Breast epithelium (tissue), 4 donors: Measurements from ENCODE around the gene SPAG6. TPM values are rescaled to one million over a fixed set of nuclear protein-coding genes. Genes with fewer than 3 reads are reported as not detected.

ENCODE experiments used
- DNase-seq, 2 donors: peaks; one replicate each; pipeline ENCODE4 v3.0.0-alpha.2; 2019; ENCODE audit warnings: low spot score in 2 of 2
- H3K27ac ChIP-seq, 2 donors: fragments of 200-600 bp; sonication (generic) in 1 of 2; one replicate each; pipeline ENCODE4 v1.5.1; 2016 to 2019; ENCODE audit warnings: mild to moderate bottlenecking in 1 of 2
- H3K27me3 ChIP-seq, 2 donors: fragments of 200-600 bp; sonication (generic) in 1 of 2; one replicate each; pipeline versions ENCODE4 v1.5.1 to v1.6.0; 2017 to 2019; ENCODE audit warnings: control low read depth in 1 of 2, mild to moderate bottlenecking in 1 of 2
- H3K36me3 ChIP-seq: fragments of 200-600 bp; one replicate; pipeline ENCODE4 v1.5.1; 2019
- H3K4me1 ChIP-seq, 2 donors: fragments of 200-600 bp; sonication (generic); one replicate each; pipeline ENCODE4 v1.5.1; 2016 to 2019; ENCODE audit warnings: control low read depth in 1 of 2
- H3K4me3 ChIP-seq, 3 donors: fragments of 200-600 bp; sonication (generic); 1 replicate in 2 of 3; 2 replicates in 1 of 3; pipeline ENCODE4 v1.5.1; 2016 to 2019; ENCODE audit warnings: mild to moderate bottlenecking in 3 of 3, moderate library complexity in 2 of 3
- H3K9me3 ChIP-seq, 2 donors: fragments of 200-600 bp; sonication (generic) in 1 of 2; one replicate each; pipeline ENCODE4 v1.5.1; 2016 to 2019; ENCODE audit warnings: control low read depth in 1 of 2
- CTCF ChIP-seq, 3 donors: fragments of 450-650 bp; IDR thresholded peaks; one replicate each; pipeline ENCODE4 v1.5.1; 2016 to 2017; ENCODE audit warnings: antibody characterized with exemption in 3 of 3, mild to moderate bottlenecking in 3 of 3, moderate library complexity in 3 of 3
- POLR2A ChIP-seq: fragments of 450-650 bp; IDR thresholded peaks from one replicate; pipeline ENCODE4 v1.6.1; 2016; ENCODE audit warnings: antibody characterized with exemption, mild to moderate bottlenecking, moderate library complexity
- POLR2AphosphoS5 ChIP-seq, 3 donors: sonication (generic); formaldehyde crosslinking; IDR thresholded peaks; one replicate each; pipeline ENCODE4 v1.6.1; 2017; ENCODE audit warnings: antibody characterized with exemption in 3 of 3
- intact Hi-C: fragments of 100-400 bp; cut with DNase I; formaldehyde crosslinking; loops from one replicate; pipeline ENCODE4 v1.15.1; 2023; ENCODE audit warnings: low total_unique reads
- total RNA-seq, 3 donors: library from RNA; depleted of rRNA; stranded (reverse); fragments of >200 nt; gene quantifications; one replicate each; pipeline ENCODE4 v1.1.0, GENCODE V29; 2016

The SPAG6 gene
- total RNA-seq, 3 donors from 2014 or later = 0.59 to 4.9 TPM; not detected in 1

- DNase-seq = no peak
- Histone ChIP-seq H3K4me1 (no peaks in the 10 kb centered on the region), H3K27ac (no peak overlapping the region), H3K27me3 (no peaks in the 10 kb centered on the region), H3K4me3 (no peak overlapping the region), H3K9me3 (no peaks in the 10 kb centered on the region), H3K36me3 (no peaks in the 10 kb centered on the region)
- intact Hi-C loops = no loop called here
- TF ChIP-seq CTCF (IDR thresholded peaks at IDR 0.05) (no peak), POLR2A (no peak), POLR2AphosphoS5 (IDR thresholded peaks at IDR 0.05) (no peak)
Observed at GRCh38 chr10:22456486-22456885, 111.2 kb downstream of the SPAG6 start.

GRCh38 chr10:22458272-22459038 lies 113.2 kb downstream of the SPAG6 start:
- no peak overlapping the region for H3K27ac ChIP-seq
- H3K4me3 ChIP-seq = no peak overlapping the region
- H3K4me1 ChIP-seq = no peaks in the 10 kb centered on the region
- intact Hi-C loops = no loop called here
- no peak for DNase-seq
- TF ChIP-seq POLR2A = no peak
- no peak for TF ChIP-seq POLR2AphosphoS5 (IDR thresholded peaks at IDR 0.05)
- no peak for TF ChIP-seq CTCF (IDR thresholded peaks at IDR 0.05)
- no peaks in the 10 kb centered on the region for H3K27me3 ChIP-seq
- H3K36me3 ChIP-seq = no peaks in the 10 kb centered on the region
- H3K9me3 ChIP-seq = no peaks in the 10 kb centered on the region

- H3K27me3 ChIP-seq = no peaks in the 10 kb centered on the region
- H3K4me3 ChIP-seq = no peak overlapping the region
- no peaks in the 10 kb centered on the region for H3K9me3 ChIP-seq
- no peak for DNase-seq
- H3K27ac ChIP-seq = no peak overlapping the region
- intact Hi-C loops = no loop called here
- no peaks in the 10 kb centered on the region for H3K36me3 ChIP-seq
- TF ChIP-seq POLR2A (no peak), POLR2AphosphoS5 (IDR thresholded peaks at IDR 0.05) (no peak)
- no peaks in the 10 kb centered on the region for H3K4me1 ChIP-seq
Observed at GRCh38 chr10:22459496-22459895, 114.2 kb downstream of the SPAG6 start.

- no peaks in the 10 kb centered on the region for H3K9me3 ChIP-seq
Observed at GRCh38 chr10:22460101-22460500, 114.8 kb downstream of the SPAG6 start.

GRCh38 chr10:22460531-22461403 lies 115.5 kb downstream of the SPAG6 start:
- TF ChIP-seq POLR2AphosphoS5 (IDR thresholded peaks at IDR 0.05) = no peak
- no peak for TF ChIP-seq POLR2A
- TF ChIP-seq CTCF (IDR thresholded peaks at IDR 0.05) = no peak
- Histone ChIP-seq H3K27ac (no peak overlapping the region), H3K4me3 (no peak overlapping the region), H3K27me3 (no peaks in the 10 kb centered on the region), H3K36me3 (no peaks in the 10 kb centered on the region), H3K9me3 (no peaks in the 10 kb centered on the region), H3K4me1 (no peaks in the 10 kb centered on the region)
- intact Hi-C loops = no loop called here
- no peak for DNase-seq

More at GRCh38 chr10:22460101-22460500, 114.8 kb downstream of the SPAG6 start:
- H3K27ac ChIP-seq = no peak overlapping the region
- no peaks in the 10 kb centered on the region for H3K27me3 ChIP-seq
- intact Hi-C loops = no loop called here
- H3K4me3 ChIP-seq = no peak overlapping the region
- no peaks in the 10 kb centered on the region for H3K4me1 ChIP-seq
- no peak for DNase-seq
- TF ChIP-seq CTCF (IDR thresholded peaks at IDR 0.05) (no peak), POLR2AphosphoS5 (IDR thresholded peaks at IDR 0.05) (no peak), POLR2A (no peak)
- no peaks in the 10 kb centered on the region for H3K36me3 ChIP-seq
